HG03558 (cell line): Measurements from ENCODE around the gene CRMP1.

ENCODE experiments used
- ATAC-seq: cut with Tn5 transposase; IDR thresholded peaks from one replicate; pipeline ENCODE4 v1.9.1; 2021; ENCODE audit warnings: moderate number of reproducible peaks; ENCODE audit not compliant: unreplicated experiment; ENCODE audit errors: extremely low read depth

The CRMP1 gene

GRCh38 chr4:5890063-5890727, 2.7 kb downstream of the CRMP1 start:
- ATAC-seq, result no peak

- ATAC-seq, result no peak
These were observed 3.7 kb downstream of the CRMP1 start for GRCh38 chr4:5889002-5889696.

DNA sequence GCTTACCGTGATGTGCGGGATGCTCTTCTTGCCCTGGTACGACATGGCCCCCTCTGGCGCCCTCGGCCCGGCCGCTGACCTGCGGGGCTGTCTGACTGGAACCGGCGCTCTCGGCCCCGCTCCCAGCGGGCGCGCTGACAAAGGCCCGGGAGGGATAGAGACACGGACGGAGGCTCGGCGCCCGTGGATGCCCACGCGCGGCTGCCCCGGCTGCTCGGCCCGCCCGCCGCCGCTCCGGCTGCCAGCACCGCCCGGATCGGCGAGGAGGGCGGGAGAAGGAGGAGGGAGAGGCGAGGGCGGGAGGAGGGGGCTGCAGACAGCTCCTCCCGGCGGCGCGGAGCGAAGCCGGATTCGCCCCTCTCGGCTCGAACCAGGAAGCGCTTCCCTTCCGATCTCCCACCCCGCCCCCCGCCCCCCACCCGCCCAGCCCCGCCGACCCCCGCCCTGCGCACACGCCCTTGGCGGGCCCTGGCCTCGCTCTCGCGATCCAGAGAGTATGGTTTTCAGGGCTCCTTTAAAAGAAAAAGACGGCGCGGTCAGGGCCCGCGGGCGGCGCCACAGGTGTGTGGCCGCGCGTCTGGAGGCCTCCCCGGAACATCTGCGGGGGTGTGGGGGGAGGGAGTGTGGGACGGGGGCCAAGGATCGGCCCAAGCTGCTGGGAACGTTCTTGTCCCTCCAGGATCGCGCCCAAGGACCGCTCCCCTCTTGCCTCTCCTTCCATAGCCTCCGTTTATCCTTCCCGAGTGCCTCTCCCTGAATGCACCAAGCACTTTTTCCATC, 4.5 kb downstream of the CRMP1 start:
- no peak for ATAC-seq

- ATAC-seq, result no peak
These were observed 5.3 kb downstream of the CRMP1 start for GRCh38 chr4:5887361-5888221.

DNA sequence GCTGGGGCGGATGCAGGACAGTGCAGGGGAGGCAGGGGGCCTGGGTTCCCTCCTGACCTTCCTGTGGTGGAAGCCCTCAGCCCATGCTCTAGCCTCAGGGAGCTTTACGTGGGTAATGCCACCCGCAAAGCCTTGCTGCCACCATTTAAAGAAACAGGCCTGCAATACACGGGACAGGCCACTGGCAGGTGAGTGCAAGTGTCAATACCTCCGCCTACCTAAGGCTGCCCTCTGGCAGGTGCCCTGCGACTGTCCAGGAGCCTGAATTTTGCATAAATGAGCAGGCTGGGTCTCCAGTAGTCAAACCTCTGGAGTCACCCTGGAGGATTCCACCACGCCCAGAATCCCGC, 5.9 kb downstream of the CRMP1 start:
- no peak for ATAC-seq

- no peak for ATAC-seq
These were observed 7.2 kb downstream of the CRMP1 start for GRCh38 chr4:5885733-5886132.

DNA sequence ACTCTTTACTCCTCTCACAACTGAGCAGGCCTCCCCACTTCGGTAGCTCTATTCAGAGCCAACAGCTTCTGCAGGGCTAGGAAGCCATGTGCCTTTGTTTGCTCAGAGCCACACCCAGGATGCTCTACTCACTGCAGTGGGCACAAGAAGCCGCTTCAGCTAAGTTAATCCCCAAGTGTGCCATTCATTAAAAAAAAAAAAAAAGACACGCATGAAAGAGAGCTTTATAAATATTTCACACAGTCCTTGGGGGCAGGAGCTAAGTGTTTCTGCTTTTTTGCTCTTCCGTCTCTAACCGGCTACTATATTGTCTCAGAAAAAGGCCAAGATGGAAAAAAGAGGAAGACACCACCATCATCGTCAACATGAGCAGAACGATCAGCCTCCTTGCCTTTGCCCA, 8.1 kb downstream of the CRMP1 start:
- ATAC-seq, result no peak

DNA sequence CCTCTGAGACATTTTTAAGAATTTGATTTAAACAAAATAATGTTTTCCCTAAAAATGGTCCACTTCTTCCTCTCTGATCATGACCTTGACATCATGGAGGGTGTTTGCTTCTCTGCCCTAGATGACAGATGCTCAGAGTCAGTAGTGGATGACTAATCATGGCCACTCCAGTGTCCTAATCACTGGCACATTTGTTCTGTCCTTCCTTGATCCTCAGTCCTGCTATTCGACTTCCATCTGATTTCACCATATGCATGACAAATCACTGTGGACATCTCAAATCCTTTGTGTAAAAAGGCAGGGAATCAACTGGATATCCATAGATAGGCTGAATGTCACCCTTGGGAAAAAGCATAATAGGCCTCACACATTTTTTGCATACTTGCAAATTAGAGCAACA, 9.0 kb downstream of the CRMP1 start:
- ATAC-seq, result no peak

- no peak for ATAC-seq
These were observed 9.9 kb downstream of the CRMP1 start for GRCh38 chr4:5882947-5883346.

DNA sequence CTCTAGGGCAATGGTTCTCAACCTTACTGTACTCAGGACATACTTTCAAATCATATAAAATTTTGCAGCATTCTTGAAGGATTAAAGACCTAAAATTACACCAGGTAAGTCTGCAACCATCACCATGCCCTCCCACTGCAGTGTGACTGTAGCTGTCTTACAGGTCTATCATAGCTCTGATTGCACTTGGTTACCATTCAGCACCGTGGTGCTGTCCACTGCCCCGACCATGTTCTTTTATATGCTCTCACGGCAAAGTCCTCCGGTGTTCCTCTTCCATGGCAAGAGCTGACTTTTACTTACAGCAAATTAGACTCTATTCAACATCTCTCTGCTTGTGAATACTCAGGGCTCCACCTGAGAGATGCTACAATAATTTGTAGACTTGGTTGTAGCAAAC, 11.5 kb downstream of the CRMP1 start:
- no peak for ATAC-seq

DNA sequence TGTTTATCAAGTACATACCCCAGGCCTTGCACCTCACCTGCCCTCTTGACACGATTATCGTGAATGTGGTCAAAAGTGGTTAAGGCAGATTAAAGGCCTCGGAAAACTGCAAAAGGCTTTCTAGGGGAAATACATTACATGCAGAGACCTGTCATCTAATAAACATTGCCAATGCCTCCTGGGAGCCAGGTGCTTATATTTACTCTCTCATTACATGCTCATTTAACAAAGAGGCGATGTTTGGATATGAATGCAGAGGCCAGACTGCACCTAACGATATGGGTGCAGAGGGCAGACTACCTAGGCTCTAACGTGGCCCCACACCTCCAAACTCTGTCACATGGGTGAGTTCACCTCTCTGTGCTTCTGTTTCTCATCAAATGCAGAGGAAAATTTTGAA, 14.5 kb downstream of the CRMP1 start:
- no peak for ATAC-seq

DNA sequence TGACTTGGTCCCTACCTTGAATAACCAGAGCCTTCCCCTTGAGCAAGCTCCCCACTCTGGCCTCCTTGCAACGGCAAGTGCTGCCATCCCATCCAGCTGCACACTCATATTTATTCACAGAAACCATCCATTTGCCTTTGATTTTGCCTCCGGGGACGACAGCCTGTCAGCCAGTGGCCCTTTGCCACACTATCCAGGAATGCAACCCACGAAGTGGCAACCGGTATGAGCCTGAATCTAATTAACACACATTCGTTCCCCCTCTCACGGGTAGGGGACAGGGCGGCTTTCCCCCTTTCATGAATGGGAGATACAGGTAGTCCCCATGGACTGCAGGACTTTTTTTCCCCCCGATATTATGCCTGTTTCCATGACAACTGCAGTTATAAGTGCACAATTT, 15.5 kb downstream of the CRMP1 start:
- ATAC-seq, result no peak

DNA sequence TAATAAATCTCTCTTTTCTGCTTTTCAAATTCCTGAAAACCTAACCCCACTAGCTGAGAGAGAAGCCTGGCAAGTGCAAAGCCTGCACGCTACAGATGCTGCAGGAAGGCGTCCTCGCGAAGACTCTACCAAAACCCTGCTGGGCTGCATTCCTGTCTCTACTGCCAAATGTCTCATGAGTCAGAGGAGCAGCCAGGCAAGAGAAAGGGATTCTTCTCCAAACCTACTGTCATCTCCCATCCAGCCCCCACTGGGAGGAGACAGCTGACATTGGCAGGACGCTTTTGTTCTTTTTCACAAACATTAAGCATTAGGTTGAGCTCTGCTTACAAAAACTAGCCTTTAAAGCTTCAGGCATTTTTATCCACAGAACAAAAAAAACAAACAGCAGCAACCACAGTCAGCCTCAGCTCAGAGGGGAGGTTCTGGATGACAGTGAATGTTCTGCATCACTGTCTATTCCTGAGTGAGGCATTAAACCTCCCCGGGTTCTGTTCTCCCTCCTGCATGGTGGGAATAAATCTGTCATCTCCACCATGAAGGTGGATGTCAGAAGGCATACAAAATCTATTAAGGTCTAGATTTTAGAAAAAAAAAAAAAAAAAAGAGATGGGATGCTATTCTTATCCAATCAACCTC, 18.0 kb downstream of the CRMP1 start:
- ATAC-seq, result no peak

GRCh38 chr4:5870701-5871100, 22.2 kb downstream of the CRMP1 start:
- ATAC-seq, result no peak

- ATAC-seq, result no peak
These were observed 22.8 kb downstream of the CRMP1 start for GRCh38 chr4:5869966-5870619.

DNA sequence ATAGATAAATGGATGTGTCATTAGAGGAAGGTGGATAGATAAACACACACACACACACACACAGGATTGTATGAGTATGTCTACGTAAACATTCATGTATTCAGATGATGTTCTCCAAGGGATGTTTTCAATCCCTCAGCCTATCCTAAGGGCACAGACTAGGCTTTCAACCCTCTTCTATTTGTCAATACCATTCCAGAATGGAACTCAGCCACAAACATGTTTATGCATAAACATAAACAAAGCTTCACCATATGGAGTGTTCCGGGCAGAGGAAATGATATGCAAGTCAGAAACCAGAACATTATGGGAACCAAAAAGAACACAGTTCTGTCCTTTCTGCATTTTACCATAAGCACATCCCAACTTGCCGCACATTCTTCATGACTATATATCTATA, 25.0 kb downstream of the CRMP1 start:
- no peak for ATAC-seq

DNA sequence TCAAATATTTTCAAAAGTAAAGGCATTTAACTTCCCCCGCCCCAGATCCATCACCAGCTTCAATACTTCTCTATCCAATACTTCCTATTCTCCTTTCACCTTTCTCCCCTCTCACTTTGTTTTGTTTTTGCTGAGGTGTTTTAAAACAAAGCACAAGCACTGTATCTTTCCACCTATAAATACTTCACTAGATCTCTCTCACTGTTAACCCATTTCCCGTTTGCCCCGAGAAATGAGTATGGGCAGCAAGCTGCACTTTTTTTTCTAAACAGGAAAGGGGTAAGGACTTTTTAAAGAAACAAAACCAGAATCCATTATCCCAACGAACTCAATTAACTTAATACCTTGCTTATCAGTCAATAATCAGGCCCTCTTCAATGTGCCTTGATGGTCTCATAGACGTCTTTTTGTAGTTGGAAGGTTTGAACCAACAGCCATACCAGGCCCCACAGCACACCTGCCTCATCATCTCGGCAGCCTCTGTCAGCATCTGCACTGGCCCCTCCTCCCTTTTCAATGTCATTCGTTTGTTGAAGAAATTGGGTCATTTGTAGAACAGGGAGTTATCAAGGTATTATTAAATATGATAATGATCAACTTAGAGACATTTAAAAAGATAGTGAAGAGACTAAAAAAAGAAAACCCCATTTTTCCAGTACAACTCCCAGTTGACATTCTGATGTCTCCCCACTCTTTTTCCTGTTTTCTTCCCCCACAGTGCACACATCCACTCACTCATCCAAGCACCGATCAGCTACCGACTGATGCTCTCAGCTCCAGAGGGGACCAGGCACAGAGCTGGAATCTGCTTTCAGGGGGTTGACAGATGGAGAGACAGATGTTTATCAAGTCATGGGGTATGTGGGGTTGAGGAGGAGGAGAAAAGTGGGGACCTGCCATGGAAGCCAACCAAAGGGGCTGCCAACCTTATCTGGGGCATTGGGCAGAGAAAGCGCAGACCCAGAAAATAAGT, 25.8 kb downstream of the CRMP1 start:
- ATAC-seq, result no peak

- ATAC-seq, result no peak
These were observed 26.8 kb downstream of the CRMP1 start for GRCh38 chr4:5865896-5866599.
